ENCODE data around the gene IL19.

IL19 gene

GRCh38 chr1:206805357-206805756 is 34.8 kb downstream of the IL19 start (continued):
- no peak for TF ChIP-seq GLIS3 (CRISPR knock-in tag; IDR thresholded peaks at IDR 0.05)

- ATAC-seq = peak; percentile 74
- TF ChIP-seq SNAI2 (CRISPR knock-in tag; IDR thresholded peaks at IDR 0.05) (no peak), ZNF70 (CRISPR knock-in tag; IDR thresholded peaks at IDR 0.05) (no peak), CSDC2 (CRISPR knock-in tag; IDR thresholded peaks at IDR 0.05) (no peak), TSHZ2 (CRISPR knock-in tag; IDR thresholded peaks at IDR 0.05) (no peak), OSR1 (CRISPR knock-in tag; IDR thresholded peaks at IDR 0.05) (no peak), RARB (CRISPR knock-in tag; IDR thresholded peaks at IDR 0.05) (no peak), ISL1 (CRISPR knock-in tag; IDR thresholded peaks at IDR 0.05) (no peak), GLIS3 (CRISPR knock-in tag; IDR thresholded peaks at IDR 0.05) (no peak)
Observed at GRCh38 chr1:206808615-206809014, 38.0 kb downstream of the IL19 start.

GRCh38 chr1:206809504-206810084 is 39.0 kb downstream of the IL19 start:
- peak; percentile 87 for ATAC-seq
- TF ChIP-seq TCF4 (CRISPR knock-in tag; IDR thresholded peaks at IDR 0.05; ENCODE audit: borderline replicate concordance) (no peak), ZFP30 (CRISPR knock-in tag; IDR thresholded peaks at IDR 0.05) (no peak), ESRRG (CRISPR knock-in tag; IDR thresholded peaks at IDR 0.05) (no peak)

GRCh38 chr1:206812471-206812870 is 41.9 kb downstream of the IL19 start:
- no peak for ATAC-seq

More at GRCh38 chr1:206812471-206812870, 41.9 kb downstream of the IL19 start:
- no peak for TF ChIP-seq SNAI2 (CRISPR knock-in tag; IDR thresholded peaks at IDR 0.05)
- TF ChIP-seq CSDC2 (CRISPR knock-in tag; IDR thresholded peaks at IDR 0.05) = no peak
- TF ChIP-seq ZNF70 (CRISPR knock-in tag; IDR thresholded peaks at IDR 0.05) = no peak
- no peak for TF ChIP-seq ZC3H10 (CRISPR knock-in tag; IDR thresholded peaks at IDR 0.05)
- no peak for TF ChIP-seq RARB (CRISPR knock-in tag; IDR thresholded peaks at IDR 0.05)
- TF ChIP-seq TCF4 (CRISPR knock-in tag; IDR thresholded peaks at IDR 0.05; ENCODE audit: borderline replicate concordance) = no peak
- no peak for TF ChIP-seq PATZ1 (CRISPR knock-in tag; IDR thresholded peaks at IDR 0.05; ENCODE audit: borderline replicate concordance)
- TF ChIP-seq ZNF8 (CRISPR knock-in tag; IDR thresholded peaks at IDR 0.05) = no peak
- TF ChIP-seq ARNTL (CRISPR knock-in tag; IDR thresholded peaks at IDR 0.05; ENCODE audit: borderline replicate concordance, low read depth) = no peak
- TF ChIP-seq CREB5 (CRISPR knock-in tag; IDR thresholded peaks at IDR 0.05; ENCODE audit: low read depth) = no peak
- TF ChIP-seq ZFP3 (CRISPR knock-in tag; IDR thresholded peaks at IDR 0.05) = no peak
- no peak for TF ChIP-seq CSRNP3 (CRISPR knock-in tag; IDR thresholded peaks at IDR 0.05)
- TF ChIP-seq TSHZ2 (CRISPR knock-in tag; IDR thresholded peaks at IDR 0.05) = no peak
- no peak for TF ChIP-seq BACH2 (CRISPR knock-in tag; IDR thresholded peaks at IDR 0.05; ENCODE audit: borderline replicate concordance)
- no peak for TF ChIP-seq ZFP30 (CRISPR knock-in tag; IDR thresholded peaks at IDR 0.05)
- TF ChIP-seq TOX (CRISPR knock-in tag; IDR thresholded peaks at IDR 0.05; ENCODE audit: borderline replicate concordance) = no peak
- no peak for TF ChIP-seq ISL1 (CRISPR knock-in tag; IDR thresholded peaks at IDR 0.05)
- no peak for TF ChIP-seq ESRRG (CRISPR knock-in tag; IDR thresholded peaks at IDR 0.05)
- TF ChIP-seq OSR1 (CRISPR knock-in tag; IDR thresholded peaks at IDR 0.05) = no peak
- no peak for TF ChIP-seq ZNF565 (CRISPR knock-in tag; conservative IDR thresholded peaks at IDR 0.05; ENCODE audit: low read depth)
